PFSK-1 (cell line): ENCODE data around the gene AKR7A3.

Experiments
- POLR2AphosphoS5 ChIP-seq: IDR thresholded peaks from 2 replicates; pipeline ENCODE4 v1.6.1; 2012; ENCODE audit warnings: low read depth, mild to moderate bottlenecking, control low read depth, low read length, moderate library complexity
- SIN3A ChIP-seq: IDR thresholded peaks from 2 replicates; pipeline ENCODE4 v1.6.1; 2012; ENCODE audit warnings: mild to moderate bottlenecking, low read length, moderate library complexity, borderline replicate concordance; ENCODE audit not compliant: insufficient read depth
- TAF1 ChIP-seq: IDR thresholded peaks from 2 replicates; pipeline ENCODE4 v1.6.1; 2012; ENCODE audit warnings: low read length, control low read depth, borderline replicate concordance; ENCODE audit not compliant: insufficient read depth
- TF ChIP-seq, protein P1 (sequence below), 2 experiments: IDR thresholded peaks; 2 replicates each; pipeline versions ENCODE4 v1.6.1 to v1.8.0; 2011 to 2012; ENCODE audit warnings: low read depth in 2 of 2, low read length in 2 of 2, control low read depth in 1 of 2, inconsistent platforms in 1 of 2, mild to moderate bottlenecking in 1 of 2, moderate library complexity in 1 of 2; ENCODE audit not compliant: insufficient read depth in 1 of 2

DNA sequence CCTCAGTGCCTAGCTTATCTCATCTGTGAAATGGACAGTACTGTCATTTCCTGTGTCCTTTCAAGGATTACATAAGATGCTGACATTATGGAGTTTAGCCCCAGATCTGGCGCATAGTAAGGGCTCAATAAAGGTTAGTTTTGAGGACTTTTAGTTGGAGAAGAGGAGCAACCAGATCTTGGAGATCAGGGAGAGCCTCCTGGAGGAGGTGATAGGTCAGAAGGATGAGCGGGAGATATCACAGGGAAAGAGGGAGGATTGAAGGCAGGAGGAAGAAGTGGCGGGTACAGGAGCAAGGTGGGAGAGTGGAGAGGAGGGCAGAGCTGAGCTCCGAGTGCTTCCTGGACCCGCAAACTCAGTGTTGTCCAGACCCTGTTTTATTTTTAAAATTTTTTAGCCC lies 41.0 kb upstream of the AKR7A3 start:
- TF ChIP-seq, protein P1, sequence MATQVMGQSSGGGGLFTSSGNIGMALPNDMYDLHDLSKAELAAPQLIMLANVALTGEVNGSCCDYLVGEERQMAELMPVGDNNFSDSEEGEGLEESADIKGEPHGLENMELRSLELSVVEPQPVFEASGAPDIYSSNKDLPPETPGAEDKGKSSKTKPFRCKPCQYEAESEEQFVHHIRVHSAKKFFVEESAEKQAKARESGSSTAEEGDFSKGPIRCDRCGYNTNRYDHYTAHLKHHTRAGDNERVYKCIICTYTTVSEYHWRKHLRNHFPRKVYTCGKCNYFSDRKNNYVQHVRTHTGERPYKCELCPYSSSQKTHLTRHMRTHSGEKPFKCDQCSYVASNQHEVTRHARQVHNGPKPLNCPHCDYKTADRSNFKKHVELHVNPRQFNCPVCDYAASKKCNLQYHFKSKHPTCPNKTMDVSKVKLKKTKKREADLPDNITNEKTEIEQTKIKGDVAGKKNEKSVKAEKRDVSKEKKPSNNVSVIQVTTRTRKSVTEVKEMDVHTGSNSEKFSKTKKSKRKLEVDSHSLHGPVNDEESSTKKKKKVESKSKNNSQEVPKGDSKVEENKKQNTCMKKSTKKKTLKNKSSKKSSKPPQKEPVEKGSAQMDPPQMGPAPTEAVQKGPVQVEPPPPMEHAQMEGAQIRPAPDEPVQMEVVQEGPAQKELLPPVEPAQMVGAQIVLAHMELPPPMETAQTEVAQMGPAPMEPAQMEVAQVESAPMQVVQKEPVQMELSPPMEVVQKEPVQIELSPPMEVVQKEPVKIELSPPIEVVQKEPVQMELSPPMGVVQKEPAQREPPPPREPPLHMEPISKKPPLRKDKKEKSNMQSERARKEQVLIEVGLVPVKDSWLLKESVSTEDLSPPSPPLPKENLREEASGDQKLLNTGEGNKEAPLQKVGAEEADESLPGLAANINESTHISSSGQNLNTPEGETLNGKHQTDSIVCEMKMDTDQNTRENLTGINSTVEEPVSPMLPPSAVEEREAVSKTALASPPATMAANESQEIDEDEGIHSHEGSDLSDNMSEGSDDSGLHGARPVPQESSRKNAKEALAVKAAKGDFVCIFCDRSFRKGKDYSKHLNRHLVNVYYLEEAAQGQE (IDR thresholded peaks at IDR 0.05; ENCODE audit: insufficient read depth in 1 of 2, low read depth in 2 of 2, low read length in 2 of 2): no peak
- TF ChIP-seq POLR2AphosphoS5 (no peak), TAF1 (no peak), SIN3A (no peak)
